ENCODE results near the gene GDF11. TPM values are rescaled to one million over a fixed set of nuclear protein-coding genes. Genes with fewer than 3 reads are reported as not detected.

GDF11 gene
- polyA plus RNA-seq, 3 donors: 19.9 to 21.4 (median 20.6) TPM

DNA sequence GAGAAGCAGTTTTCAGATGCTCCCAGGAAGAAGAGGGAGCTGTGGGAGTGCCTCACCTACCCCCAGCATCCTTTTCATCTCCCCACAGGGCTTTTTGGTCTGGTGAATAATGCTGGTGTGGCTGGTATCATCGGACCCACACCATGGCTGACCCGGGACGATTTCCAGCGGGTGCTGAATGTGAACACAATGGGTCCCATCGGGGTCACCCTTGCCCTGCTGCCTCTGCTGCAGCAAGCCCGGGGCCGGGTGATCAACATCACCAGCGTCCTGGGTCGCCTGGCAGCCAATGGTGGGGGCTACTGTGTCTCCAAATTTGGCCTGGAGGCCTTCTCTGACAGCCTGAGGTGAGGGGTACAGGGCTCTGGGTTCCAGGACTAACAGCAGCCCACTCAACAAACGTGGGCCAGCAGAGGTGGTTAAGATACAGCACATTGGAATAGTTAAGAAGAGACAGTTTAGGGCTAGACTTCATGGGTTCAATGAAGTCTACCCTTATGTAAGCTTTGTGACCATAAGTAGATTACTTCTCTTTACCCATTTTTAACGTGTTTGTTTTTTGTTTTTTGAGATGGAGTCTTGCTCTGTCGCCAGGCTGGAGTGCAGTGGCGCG, 21.2 kb upstream of the GDF11 start:
- no peak for DNase-seq (ENCODE audit: low read depth in 3 of 3, low spot score in 2 of 3)

DNA sequence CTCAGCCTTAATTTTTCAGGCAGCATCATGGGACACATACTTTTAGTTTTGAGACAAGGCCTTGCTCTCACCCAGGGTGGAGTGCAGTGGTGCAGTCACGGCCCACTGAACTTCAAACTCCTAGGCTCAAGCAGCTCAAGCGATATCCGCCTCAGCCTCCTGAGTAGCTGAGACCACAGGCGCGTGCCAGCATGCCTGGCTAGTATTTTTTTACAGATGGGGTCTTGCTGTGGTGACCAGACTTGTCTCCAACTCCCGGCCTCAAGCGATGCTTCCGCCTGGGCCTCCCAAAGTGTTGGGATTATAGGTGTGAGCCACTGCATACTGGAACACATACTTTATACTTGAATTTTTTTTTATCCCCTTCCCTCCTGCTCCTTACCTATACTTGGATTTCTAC, 20.0 kb upstream of the GDF11 start:
- DNase-seq (ENCODE audit: low read depth in 3 of 3, low spot score in 2 of 3): no peak

DNA sequence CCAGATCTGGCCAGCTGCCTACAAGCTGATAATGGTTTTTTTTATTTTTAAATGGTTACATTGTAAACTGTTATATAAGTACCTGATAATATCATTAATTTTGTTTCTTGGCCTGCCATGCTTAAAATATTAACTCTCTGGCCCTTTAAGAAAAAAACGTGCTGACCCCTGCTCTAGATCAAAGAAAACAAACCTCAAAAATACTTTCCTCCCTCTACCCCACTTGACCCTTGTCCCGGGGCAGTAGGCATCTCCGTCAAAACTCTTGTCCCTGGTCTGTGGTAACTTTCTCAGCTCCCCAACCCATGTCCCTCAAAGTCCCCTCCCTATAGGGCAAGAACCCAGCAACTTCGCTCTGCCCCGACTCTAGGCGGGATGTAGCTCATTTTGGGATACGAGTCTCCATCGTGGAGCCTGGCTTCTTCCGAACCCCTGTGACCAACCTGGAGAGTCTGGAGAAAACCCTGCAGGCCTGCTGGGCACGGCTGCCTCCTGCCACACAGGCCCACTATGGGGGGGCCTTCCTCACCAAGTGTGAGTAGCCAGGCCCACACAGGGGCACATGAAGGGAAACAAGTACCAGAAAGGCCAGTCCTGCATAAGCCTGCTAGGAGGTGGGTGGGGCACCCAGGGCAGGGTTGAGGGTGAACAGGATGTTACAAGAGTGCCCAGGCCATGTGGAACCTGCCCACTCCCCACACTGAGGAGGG, 19.3 kb upstream of the GDF11 start:
- no peak for DNase-seq (ENCODE audit: low read depth in 3 of 3, low spot score in 2 of 3)

DNA sequence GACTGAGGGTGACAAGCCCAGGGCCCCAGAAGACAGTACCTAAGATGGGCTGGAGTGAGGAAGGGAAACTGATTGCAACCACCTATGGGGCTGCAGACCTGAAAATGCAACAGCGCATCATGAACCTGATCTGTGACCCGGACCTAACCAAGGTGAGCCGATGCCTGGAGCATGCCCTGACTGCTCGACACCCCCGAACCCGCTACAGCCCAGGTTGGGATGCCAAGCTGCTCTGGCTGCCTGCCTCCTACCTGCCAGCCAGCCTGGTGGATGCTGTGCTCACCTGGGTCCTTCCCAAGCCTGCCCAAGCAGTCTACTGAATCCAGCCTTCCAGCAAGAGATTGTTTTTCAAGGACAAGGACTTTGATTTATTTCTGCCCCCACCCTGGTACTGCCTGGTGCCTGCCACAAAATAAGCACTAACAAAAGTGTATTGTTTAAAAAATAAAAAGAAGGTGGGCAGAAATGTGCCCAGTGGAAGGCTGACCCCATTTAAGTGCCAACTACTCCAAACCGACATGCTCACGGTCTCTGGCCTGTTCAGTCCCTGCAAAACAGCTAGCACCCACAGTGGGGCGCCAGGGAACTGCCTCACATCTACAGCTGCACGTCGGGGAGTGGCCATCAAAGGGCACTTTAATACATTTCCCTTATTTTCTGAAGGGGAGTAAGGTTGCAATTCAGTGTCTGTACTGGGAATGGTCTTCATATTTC, 18.5 kb upstream of the GDF11 start:
- DNase-seq (ENCODE audit: low read depth in 3 of 3, low spot score in 2 of 3): no peak

DNA sequence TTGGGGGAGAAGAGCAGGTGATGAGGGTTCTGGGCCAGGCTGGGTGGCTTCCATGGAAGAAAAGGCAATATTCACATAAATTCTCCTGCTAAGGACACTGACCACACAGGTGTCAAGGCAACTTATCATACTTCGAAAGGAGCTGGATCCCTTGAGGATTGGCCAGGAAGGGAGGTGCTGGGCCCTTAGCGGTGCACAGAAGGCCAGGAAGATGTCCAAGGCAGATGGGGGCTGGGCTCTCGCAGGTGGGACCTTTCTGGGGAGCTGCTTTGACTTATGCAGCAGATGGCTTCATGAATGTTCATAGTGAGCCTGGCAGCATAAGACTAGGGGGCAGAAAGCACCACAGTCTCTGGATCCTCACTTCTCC, 18.0 kb upstream of the GDF11 start:
- DNase-seq (ENCODE audit: low read depth in 3 of 3, low spot score in 2 of 3): no peak

DNA sequence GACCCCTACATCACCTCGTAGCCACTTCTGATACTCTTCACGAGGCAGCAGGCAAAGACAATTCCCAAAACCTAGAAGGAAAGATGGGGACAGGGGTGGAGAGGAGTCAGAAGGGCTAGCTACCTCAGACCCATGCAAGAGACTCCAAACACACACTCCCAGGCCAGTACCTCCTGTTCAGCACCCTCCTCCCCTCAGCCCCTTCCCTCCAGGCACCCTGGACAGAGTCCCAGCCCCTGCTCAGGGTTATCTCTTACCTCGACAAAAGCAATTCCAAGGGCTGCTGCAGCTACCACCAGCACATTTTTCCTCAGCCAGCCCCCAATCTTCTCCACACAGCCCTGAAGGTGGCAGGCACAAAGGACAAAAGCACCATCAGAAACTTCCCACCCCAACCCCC, 17.4 kb upstream of the GDF11 start:
- DNase-seq (ENCODE audit: low read depth in 3 of 3, low spot score in 2 of 3): no peak

DNA sequence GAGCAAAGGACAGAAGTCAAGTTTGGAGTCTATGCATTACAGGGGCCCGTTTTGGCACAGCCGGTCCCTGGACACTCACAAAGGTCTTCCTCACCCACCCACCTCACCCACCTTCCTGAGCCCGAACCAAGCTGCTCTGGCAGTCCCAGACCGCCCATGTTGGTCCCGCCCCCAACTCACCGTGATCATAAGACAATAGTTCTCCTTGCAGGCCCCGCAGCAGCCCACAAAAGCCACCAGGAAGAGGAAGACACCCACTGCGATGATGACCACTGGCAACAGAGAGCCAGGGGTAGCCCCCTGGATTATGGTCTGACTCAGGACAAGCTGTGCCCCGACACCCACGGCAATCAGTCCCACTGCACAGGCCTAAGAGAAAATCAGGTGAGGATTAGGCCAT, 16.0 kb upstream of the GDF11 start:
- no peak for DNase-seq (ENCODE audit: low read depth in 3 of 3, low spot score in 2 of 3)

DNA sequence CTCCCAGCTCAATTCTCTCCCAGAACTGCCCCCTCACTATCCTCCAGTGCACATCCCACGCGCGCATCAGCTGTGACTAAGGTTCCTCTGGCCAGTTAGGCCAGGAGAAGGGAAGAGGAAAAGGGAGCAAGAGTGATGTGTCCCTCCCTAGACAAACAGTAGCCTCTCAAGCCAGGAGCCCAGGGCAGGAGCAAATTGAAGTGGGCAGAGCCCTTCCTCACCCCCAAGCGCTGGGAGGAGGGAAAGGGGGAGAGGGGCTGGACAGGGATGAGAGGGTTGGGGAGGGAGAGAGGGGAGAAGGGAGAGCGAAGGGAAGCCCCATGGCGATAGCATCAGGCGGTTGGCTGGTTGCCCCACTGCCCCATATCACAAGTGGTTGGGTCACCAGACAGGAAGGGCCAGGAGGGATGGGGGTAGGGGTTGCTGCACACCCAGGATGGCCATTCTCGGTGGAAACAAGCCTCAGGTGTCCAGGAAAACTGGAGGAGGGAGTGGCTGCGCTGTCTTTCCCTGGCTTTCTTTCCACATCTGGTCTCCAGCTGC, 15.2 kb upstream of the GDF11 start:
- no peak for DNase-seq (ENCODE audit: low read depth in 3 of 3, low spot score in 2 of 3)

DNA sequence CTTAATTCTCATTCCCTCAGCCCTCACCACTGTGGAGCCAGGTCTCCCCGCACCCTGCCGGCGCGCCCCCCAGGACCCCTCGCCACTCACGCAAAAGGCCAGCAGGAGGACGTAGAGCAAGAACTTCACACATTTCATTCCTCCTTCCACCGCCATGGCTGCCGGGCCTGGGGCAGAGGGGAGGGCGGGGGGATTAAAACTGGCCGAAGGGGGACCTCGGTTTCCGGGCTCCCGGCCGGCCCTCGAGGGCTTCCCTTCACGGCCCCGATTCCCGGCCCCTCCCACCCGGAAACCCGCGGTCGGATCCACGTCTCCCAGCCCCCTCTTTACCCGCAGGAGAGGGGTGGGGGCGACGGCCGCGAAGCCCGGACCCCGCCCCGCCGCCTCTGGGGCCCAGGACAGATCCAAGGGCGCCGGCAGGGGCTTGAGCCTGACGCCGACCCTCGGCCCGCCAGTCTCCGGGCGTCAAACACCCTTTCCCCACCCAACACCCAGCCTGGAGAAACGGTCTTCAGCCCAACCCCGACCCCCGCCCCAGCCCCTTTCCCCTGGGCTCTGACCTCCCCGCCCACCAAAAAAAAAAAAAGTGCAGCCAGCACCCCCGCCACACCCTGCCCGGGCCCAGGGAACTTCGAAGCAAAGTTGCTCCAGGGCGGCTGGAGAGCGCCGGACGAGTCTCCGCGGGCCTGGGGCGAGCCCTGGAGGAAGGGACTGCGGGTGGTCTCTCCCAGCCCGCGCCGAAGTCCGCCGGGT, 14.6 kb upstream of the GDF11 start:
- no peak for DNase-seq (ENCODE audit: low read depth in 3 of 3, low spot score in 2 of 3)

DNA sequence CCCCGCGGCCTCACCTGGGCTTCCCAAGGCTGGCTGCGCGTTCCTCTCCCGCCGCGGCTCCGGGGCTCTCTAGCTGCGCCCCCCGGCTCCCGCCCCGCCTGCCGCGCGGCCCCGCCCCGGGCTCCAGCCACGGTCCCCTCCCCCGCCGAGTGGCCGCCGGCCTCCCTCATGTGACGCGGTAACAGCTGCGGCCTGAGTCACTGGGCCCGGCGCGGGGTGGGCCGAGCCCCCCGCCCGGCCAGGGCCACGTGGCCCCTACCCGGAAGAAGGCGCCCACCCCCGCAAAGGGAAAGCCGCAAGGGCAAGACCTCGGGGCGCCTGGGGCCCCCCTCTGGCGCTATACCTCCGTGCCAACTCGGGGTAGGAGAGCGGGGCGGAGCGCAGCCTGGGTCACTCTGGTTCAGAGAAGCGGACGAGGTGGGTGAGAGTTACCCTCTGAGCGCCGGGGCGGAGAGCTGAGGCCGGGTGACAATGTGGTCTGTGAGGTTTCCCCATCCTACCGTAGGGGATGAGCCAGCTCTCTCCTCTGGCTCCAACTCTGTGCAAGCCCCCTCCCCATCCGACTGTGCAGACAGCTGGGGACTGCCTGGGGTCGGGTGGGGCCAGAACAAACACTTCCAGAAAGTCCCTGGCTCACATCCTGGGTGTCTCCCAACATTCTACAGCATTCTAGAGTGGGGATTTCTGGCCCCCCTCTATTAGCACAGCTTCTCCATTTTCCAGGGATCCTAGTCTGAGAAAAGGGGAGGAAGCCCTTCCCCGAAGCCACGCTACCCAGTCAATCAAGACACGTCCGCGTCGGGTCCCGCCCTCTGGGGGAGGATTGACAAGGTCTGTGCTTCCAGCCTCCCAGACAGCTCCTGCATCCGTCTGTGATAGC, 13.7 kb upstream of the GDF11 start, which contains the start of gene CD63:
Gene CD63 (minus strand): TSS at position 71 of the 880 bp plus-strand sequence. CDS start 668 bp downstream, outside the sequence.
- peak in 1 of 3 donors; percentile 78 for DNase-seq (ENCODE audit: low read depth in 3 of 3, low spot score in 2 of 3)

DNA sequence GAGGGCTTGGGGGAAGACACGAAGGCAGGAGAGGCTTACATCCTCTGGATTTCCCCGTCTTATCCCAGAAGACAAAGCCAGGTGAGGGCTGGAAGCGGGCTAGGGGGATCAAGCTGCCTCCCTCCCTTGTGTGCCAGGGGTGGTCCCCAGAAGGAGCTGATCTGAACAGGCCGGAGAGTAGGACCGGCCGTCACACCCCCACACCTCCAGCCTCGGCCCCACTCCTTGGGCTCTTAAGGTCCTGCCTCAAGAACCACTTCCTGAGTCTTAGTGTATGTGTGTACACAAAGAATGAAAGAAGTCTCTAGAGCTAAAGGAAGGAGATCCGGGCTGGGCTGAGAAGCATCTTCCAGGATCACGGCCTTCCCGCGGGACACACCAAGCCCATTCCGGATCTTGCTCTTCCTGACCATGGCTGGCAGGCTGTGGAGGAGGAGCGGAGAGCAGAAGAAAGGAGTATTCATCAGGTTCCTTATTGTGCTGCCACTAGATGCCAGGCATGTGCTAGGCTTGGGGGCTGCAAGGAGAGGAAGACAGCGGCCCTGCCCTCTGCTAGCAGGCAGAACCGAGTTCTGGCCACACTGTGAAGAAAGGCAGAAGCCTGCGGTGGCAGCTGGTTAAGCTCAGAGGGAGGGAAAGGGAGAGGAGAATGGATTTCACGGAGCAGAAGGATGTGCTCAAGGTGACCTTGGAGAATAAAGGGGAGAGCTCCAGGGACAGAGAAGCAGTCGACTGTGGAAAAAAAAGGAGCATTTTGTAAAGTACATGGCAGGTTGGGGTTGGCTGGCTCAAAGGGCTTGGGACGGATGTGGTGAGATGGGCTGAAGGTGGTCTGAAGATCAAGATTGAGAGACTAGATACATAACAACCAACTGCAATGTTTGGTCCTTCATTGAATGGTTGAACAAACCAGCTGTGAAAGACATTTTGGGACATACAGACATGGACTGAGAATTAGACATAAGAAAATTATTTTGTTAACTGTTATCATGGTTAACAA, 12.8 kb upstream of the GDF11 start:
- DNase-seq (ENCODE audit: low read depth in 3 of 3, low spot score in 2 of 3): no peak

DNA sequence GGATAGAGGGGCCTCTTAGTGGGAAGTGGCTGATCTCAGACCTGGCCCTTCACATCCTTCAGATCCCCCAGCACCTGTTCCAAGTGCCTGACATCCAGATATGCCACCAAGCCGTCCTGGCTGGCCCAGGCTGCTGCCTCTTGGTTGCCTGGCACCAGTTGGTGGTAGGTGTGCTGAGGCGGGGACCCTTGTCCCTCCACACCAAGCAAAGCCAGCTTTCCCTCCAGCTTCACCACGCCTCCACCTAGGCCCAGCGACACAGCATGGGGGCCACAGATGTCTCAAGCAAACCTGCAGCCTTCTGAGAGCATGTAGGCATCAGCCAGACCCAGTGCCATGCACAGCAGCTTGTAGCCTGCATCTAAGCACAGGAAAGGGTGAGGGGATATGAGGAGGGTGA, 10.6 kb upstream of the GDF11 start:
- DNase-seq (ENCODE audit: low read depth in 3 of 3, low spot score in 2 of 3): no peak

DNA sequence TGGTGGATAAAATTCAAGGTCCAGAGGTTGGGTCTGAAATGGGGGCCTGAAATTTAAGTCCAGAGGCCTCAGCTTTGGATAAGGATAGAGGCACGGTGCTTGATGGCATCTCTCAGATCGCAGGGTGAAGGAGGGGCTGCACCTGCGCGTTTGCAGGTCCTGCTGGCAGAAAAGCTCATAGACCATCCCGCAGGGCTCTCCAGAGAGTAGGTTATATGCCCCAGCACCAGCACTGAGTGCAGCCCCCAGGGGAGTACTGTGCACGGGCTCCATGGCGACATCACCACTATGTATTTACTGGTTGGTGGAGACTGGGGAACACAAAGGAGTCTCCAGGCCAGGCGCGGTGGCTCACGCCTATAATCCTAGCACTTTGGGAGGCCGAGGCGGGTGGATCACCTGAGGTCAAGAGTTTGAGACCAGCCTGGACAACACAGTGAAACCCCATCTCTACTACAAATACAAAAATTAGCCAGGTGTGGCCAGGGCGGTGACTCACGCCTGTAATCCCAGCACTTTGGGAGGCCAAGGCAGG, 9.8 kb upstream of the GDF11 start:
- no peak for DNase-seq (ENCODE audit: low read depth in 3 of 3, low spot score in 2 of 3)

DNA sequence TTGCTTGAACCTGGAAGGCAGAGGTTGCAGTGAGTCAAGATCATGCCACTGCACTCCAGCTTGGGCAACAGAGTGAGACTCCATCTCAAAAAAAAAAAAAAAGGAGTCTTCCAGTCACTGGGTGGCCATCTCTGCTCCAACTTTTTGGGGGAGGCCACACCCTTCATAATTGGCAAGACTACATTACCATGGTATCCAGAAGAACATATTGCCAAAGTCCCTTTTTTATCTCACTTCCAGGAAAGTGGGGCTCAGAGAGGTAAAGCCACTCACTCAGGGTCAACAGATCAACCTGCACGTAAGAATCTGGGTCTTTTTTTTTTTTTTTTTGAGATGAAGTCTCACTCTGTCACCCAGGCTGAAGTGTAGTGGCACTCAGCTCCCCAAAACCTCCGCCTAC, 9.1 kb upstream of the GDF11 start:
- DNase-seq (ENCODE audit: low read depth in 3 of 3, low spot score in 2 of 3): no peak

DNA sequence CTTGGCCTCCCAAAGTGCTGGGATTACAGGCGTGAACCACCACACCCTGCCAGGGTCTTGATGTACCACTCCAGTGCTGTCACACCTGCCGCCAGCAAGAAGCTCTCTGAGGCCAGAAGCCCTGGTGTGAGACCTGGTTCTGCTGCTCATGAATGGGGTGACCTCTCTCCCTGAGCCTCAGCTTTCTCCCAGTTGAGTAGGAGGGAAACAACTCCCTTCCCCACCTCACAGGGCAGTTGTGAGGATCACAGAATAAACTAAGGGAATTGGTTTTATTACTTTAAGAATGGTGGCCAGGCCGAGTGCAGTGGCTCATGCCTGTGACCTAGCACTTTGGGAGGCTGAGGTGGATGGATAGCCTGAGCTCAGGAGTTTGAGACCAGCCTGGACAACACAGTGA, 8.3 kb upstream of the GDF11 start:
- no peak for DNase-seq (ENCODE audit: low read depth in 3 of 3, low spot score in 2 of 3)

DNA sequence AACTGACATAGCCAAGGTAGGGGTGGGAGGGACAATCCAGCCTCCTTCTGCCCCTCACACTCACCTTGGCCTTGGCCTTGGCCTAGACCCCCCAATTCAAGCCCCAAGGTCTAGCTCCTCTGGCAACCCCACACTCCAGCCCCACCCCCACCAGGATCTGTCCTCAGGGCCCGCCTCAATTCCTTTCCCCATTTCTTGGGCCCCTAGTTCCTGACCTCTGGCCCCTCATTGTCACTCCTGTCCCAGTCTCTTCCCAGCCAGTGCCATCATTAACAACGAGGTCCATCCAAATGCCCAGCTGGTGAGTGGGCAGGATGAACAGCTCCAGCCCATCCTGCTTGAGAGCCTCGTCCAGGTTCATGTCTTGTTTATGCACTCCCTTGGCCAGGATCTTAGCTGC, 6.8 kb upstream of the GDF11 start:
- no peak for DNase-seq (ENCODE audit: low read depth in 3 of 3, low spot score in 2 of 3)

DNA sequence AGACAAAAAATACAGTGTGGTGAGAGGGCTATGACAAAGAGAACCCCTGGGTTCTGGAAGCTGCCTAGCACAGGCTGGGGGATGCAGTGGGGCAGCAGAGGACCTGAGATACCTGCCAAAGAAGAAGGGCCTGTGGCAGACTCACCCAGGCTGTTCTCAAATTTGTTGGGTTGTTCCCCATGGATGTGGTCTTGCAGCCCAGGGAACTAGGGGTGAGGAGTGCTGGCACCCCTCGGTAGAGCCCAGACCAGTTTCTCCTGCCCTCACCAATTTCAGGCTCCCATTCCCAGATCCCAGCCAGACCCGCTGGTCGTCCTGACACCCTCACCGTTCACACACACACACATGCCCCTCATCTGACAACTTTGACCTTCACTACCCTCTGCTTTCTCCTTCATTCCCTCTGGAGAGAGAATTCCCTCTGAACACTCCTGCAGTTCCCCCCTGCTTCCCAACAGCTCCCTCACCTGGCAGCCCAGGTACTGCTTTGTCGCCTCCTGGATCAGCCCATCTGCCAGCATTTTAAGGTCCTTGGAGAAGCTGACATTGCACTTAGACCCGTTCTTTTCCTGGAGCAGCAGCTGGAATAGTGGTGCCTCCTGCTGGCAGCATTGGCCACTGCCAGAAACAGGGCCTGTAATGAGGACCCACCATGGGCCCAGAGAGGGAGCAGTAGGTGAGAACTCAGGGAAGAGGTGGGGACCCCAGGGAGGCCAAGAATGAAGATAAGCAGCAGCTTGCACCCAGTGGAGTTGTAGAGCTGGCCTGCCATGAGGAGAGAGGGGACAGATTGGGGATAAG, 5.9 kb upstream of the GDF11 start:
- no peak for DNase-seq (ENCODE audit: low read depth in 3 of 3, low spot score in 2 of 3)

All from right renal cortex interstitium (tissue), 3 donors.